Neural cell (in vitro differentiated cells): ENCODE results near the gene APBB2.

ENCODE experiments used
- EP300 ChIP-seq: fragments of 450-650 bp; conservative IDR thresholded peaks from 2 replicates; pipeline ENCODE4 v1.6.1; 2014; ENCODE audit warnings: antibody characterized with exemption, mild to moderate bottlenecking, moderate library complexity; ENCODE audit not compliant: poor library complexity, severe bottlenecking
- EZH2 ChIP-seq: fragments of 200-600, 300-800 bp; shearing (Covaris generic), sonication (generic); IDR thresholded peaks from 2 replicates; pipeline ENCODE4 v1.6.1; 2014; ENCODE audit warnings: antibody characterized with exemption, low read length, borderline replicate concordance, mild to moderate bottlenecking; ENCODE audit not compliant: insufficient read depth, poor library complexity, severe bottlenecking
- MXI1 ChIP-seq: fragments of 450-650 bp; conservative IDR thresholded peaks from 2 replicates; pipeline ENCODE4 v1.6.1; 2014; ENCODE audit warnings: antibody characterized with exemption, mild to moderate bottlenecking; ENCODE audit not compliant: poor library complexity, severe bottlenecking
- RAD21 ChIP-seq: fragments of 450-650 bp; conservative IDR thresholded peaks from 2 replicates; pipeline ENCODE4 v1.6.1; 2014; ENCODE audit warnings: antibody characterized with exemption, mild to moderate bottlenecking, moderate library complexity
- TAF1 ChIP-seq: IDR thresholded peaks from 2 replicates; pipeline ENCODE4 v1.6.1; 2012; ENCODE audit warnings: low read depth
- TF ChIP-seq, protein P1 (sequence below): fragments of 450-650 bp; IDR thresholded peaks from 2 replicates; pipeline ENCODE4 v1.5.1; 2014; ENCODE audit warnings: antibody characterized with exemption, mild to moderate bottlenecking, moderate library complexity; ENCODE audit not compliant: poor library complexity, severe bottlenecking

DNA sequence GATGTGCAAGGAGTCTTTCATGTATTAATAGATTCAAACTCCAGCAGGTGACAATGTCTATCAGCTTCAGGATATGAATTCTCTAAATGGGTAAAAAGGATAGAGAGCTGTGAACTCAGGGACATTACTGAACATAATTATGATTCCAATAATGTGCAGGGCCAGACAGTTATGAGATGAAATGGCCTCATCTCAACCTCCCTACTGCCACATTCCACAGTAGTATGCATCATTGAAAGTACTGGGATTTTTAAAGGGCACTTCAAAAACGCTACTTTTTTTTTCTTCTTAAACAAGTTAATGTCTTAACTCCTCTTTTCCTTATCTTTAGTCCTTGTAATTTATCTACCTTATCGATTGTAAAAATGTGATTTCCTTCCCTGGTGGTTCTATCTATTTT lies 202.0 kb downstream of the APBB2 start:
- TF ChIP-seq EP300 = no peak
- TF ChIP-seq, protein P1, sequence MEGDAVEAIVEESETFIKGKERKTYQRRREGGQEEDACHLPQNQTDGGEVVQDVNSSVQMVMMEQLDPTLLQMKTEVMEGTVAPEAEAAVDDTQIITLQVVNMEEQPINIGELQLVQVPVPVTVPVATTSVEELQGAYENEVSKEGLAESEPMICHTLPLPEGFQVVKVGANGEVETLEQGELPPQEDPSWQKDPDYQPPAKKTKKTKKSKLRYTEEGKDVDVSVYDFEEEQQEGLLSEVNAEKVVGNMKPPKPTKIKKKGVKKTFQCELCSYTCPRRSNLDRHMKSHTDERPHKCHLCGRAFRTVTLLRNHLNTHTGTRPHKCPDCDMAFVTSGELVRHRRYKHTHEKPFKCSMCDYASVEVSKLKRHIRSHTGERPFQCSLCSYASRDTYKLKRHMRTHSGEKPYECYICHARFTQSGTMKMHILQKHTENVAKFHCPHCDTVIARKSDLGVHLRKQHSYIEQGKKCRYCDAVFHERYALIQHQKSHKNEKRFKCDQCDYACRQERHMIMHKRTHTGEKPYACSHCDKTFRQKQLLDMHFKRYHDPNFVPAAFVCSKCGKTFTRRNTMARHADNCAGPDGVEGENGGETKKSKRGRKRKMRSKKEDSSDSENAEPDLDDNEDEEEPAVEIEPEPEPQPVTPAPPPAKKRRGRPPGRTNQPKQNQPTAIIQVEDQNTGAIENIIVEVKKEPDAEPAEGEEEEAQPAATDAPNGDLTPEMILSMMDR = no peak
- no peak for TF ChIP-seq EZH2
- TF ChIP-seq RAD21 = no peak
- TF ChIP-seq MXI1 = no peak
- TF ChIP-seq TAF1 = no peak
